GM23338 (cell line): Measurements from ENCODE around the gene TENM3. TPM values are rescaled to one million over a fixed set of nuclear protein-coding genes. Genes with fewer than 3 reads are reported as not detected.

ENCODE experiments used
- ATAC-seq: fragments of 200-7000 bp; cut with Tn5 transposase; 3 replicates; pipeline ENCODE4 v1.9.1; 2020
- DNase-seq: peaks from one replicate; pipeline ENCODE4 v3.0.0-alpha.2; 2015; ENCODE audit warnings: low spot score
- H2AFZ ChIP-seq: fragments of 200-600 bp; sonication (generic); 2 replicates; pipeline ENCODE4 v1.8.0; 2016; ENCODE audit warnings: antibody characterized with exemption, mild to moderate bottlenecking, moderate library complexity
- H3F3A ChIP-seq: fragments of 200-600 bp; sonication (generic); replicated peaks from 2 replicates; pipeline ENCODE4 v1.8.0; 2017; ENCODE audit warnings: antibody characterized with exemption, mixed run types, low read depth
- H3K27ac ChIP-seq: fragments of 200-600 bp; sonication (generic); 2 replicates; pipeline ENCODE4 v1.6.1; 2016; ENCODE audit warnings: low read depth
- H3K27me3 ChIP-seq: fragments of 200-600 bp; sonication (generic); 2 replicates; pipeline ENCODE4 v1.8.0; 2016; ENCODE audit warnings: mild to moderate bottlenecking, mixed run types, moderate library complexity; ENCODE audit not compliant: insufficient read depth
- H3K36me3 ChIP-seq: fragments of 200-600 bp; sonication (generic); 2 replicates; pipeline ENCODE4 v1.8.0; 2016; ENCODE audit warnings: mild to moderate bottlenecking; ENCODE audit not compliant: insufficient read depth
- H3K4me1 ChIP-seq: fragments of 200-600 bp; sonication (generic); 2 replicates; pipeline ENCODE4 v1.8.0; 2016; ENCODE audit warnings: mild to moderate bottlenecking, moderate library complexity; ENCODE audit not compliant: insufficient read depth
- H3K4me2 ChIP-seq: fragments of 200-600 bp; sonication (generic); 2 replicates; pipeline ENCODE4 v1.7.1; 2017; ENCODE audit warnings: mixed run types
- H3K4me3 ChIP-seq: fragments of 200-600 bp; sonication (generic); 2 replicates; pipeline ENCODE4 v1.6.1; 2016; ENCODE audit warnings: mixed run types
- H3K79me2 ChIP-seq: fragments of 200-600 bp; sonication (generic); replicated peaks from 2 replicates; pipeline ENCODE4 v1.8.0; 2017; ENCODE audit warnings: mild to moderate bottlenecking; ENCODE audit not compliant: insufficient read depth
- H3K9me2 ChIP-seq: fragments of 200-600 bp; sonication (generic); 2 replicates; pipeline ENCODE4 v1.8.0; 2017; ENCODE audit not compliant: insufficient read depth
- H4K20me1 ChIP-seq: fragments of 200-600 bp; sonication (generic); replicated peaks from 2 replicates; pipeline ENCODE4 v1.8.0; 2017; ENCODE audit warnings: mild to moderate bottlenecking; ENCODE audit not compliant: insufficient read depth
- H3K27ac Mint-ChIP-seq: 2 replicates; pipeline ENCODE4 v1.8.0; 2020; ENCODE audit warnings: inconsistent platforms, mild to moderate bottlenecking, moderate library complexity, mixed read lengths
- H3K27me3 Mint-ChIP-seq: 3 replicates; pipeline ENCODE4 v1.8.0; 2022; ENCODE audit warnings: low read depth, mild to moderate bottlenecking, moderate library complexity, mixed read lengths, inconsistent platforms; ENCODE audit not compliant: insufficient read depth, poor library complexity
- H3K36me3 Mint-ChIP-seq: 3 replicates; pipeline ENCODE4 v1.8.0; 2021; ENCODE audit warnings: low read depth, mild to moderate bottlenecking, inconsistent platforms, moderate library complexity, mixed read lengths
- H3K4me1 Mint-ChIP-seq: 3 replicates; pipeline ENCODE4 v1.8.0; 2020; ENCODE audit warnings: mild to moderate bottlenecking, inconsistent platforms, mixed read lengths
- H3K4me3 Mint-ChIP-seq: 3 replicates; pipeline ENCODE4 v1.8.0; 2021; ENCODE audit warnings: moderate library complexity, mild to moderate bottlenecking, inconsistent platforms, mixed read lengths
- H3K9me3 Mint-ChIP-seq: 3 replicates; pipeline ENCODE4 v1.8.0; 2020; ENCODE audit warnings: moderate library complexity, mild to moderate bottlenecking, inconsistent platforms, mixed read lengths
- CREB1 ChIP-seq: fragments of 250-450 bp; sonication (Bioruptor Pico); IDR thresholded peaks from 2 replicates; pipeline ENCODE4 v1.5.0; 2020; ENCODE audit warnings: low read depth, mild to moderate bottlenecking, moderate library complexity
- CTCF ChIP-seq, 2 experiments: fragments of 200-600 bp in 1 of 2; sonication (generic) in 1 of 2; conservative IDR thresholded peaks; 2 replicates each; pipeline versions ENCODE4 v1.5.1 to v1.6.1; 2016 to 2017; ENCODE audit warnings: antibody characterized with exemption in 2 of 2, low read depth in 2 of 2, mild to moderate bottlenecking in 2 of 2, moderate library complexity in 1 of 2
- ETS1 ChIP-seq: IDR thresholded peaks from 2 replicates; pipeline ENCODE4 v1.6.1; 2016; ENCODE audit warnings: antibody characterized with exemption
- EZH2 ChIP-seq: fragments of 200-600 bp; sonication (generic); IDR thresholded peaks from one replicate; pipeline ENCODE4 v1.8.0; 2017; ENCODE audit warnings: antibody characterized with exemption, mild to moderate bottlenecking, low read depth; ENCODE audit not compliant: unreplicated experiment
- EZH2phosphoT487 ChIP-seq: fragments of 200-600 bp; sonication (generic); IDR thresholded peaks from one replicate; pipeline ENCODE4 v1.8.1; 2018; ENCODE audit warnings: antibody characterized with exemption; ENCODE audit not compliant: unreplicated experiment
- JUNB ChIP-seq: IDR thresholded peaks from one replicate; pipeline ENCODE4 v1.6.1; 2016; ENCODE audit warnings: antibody characterized with exemption; ENCODE audit not compliant: unreplicated experiment
- NANOG ChIP-seq: IDR thresholded peaks from 2 replicates; pipeline ENCODE4 v1.6.1; 2016; ENCODE audit warnings: antibody characterized with exemption, borderline replicate concordance
- POLR2AphosphoS5 ChIP-seq: IDR thresholded peaks from 2 replicates; pipeline ENCODE4 v1.6.1; 2016; ENCODE audit warnings: antibody characterized with exemption, low read depth
- REST ChIP-seq: IDR thresholded peaks from one replicate; pipeline ENCODE4 v1.6.1; 2018; ENCODE audit warnings: antibody characterized with exemption; ENCODE audit not compliant: unreplicated experiment
- STAT1 ChIP-seq: IDR thresholded peaks from one replicate; pipeline ENCODE4 v1.6.1; 2016; ENCODE audit warnings: antibody characterized with exemption; ENCODE audit not compliant: unreplicated experiment
- ZNF114 ChIP-seq: fragments of 250-450 bp; sonication (Bioruptor Pico); IDR thresholded peaks from 2 replicates; pipeline ENCODE4 v1.5.0; 2020; ENCODE audit warnings: mild to moderate bottlenecking, moderate library complexity
- ZNF331 ChIP-seq: fragments of 250-450 bp; sonication (Bioruptor Pico); IDR thresholded peaks from 2 replicates; pipeline ENCODE4 v1.5.0; 2020; ENCODE audit warnings: low read depth, mild to moderate bottlenecking, moderate library complexity
- ZNF462 ChIP-seq: fragments of 250-450 bp; sonication (Bioruptor Pico); IDR thresholded peaks from 2 replicates; pipeline ENCODE4 v1.5.0; 2020; ENCODE audit warnings: mild to moderate bottlenecking, moderate library complexity
- polyA plus RNA-seq: library from polyadenylated mRNA; unstranded; fragments of >200 nt; fragmentation: Nextera tagmentation; extraction: Ambion mirVana; gene quantifications from 2 replicates; pipeline ENCODE4 v1.2.1, GENCODE V29; 2016
- total RNA-seq: library from RNA; depleted of rRNA; stranded (reverse); fragments of >200 nt; shearing (Covaris generic); gene quantifications from 2 replicates; pipeline ENCODE4 v1.2.3, GENCODE V29; 2014

The TENM3 gene
- total and polyA plus RNA-seq, 2 experiments from 2014 or later = 22.2 to 128 TPM

- Histone ChIP-seq H3K4me1 (peaks cover 34% of the 10 kb centered on the region), H3K36me3 (no peaks in the 10 kb centered on the region), H3K9me2 (no peaks in the 10 kb centered on the region), H3K4me2 (no peak overlapping the region), H3K27me3 (no peaks in the 10 kb centered on the region), H3K79me2 (0 out of 2 replicates have a peak, but pooled peaks cover 3% of the 10 kb centered on the region), H2AFZ (no peak overlapping the region), H3F3A (no peaks in the 10 kb centered on the region), H4K20me1 (no peaks in the 10 kb centered on the region), H3K4me3 (no peak overlapping the region), H3K27ac (no peak overlapping the region)
- ATAC-seq (no peak), DNase-seq (no peak)
- no peak overlapping the region for H3K27ac Mint-ChIP-seq
- TF ChIP-seq STAT1 (no peak), POLR2AphosphoS5 (no peak), CREB1 (no peak), ZNF462 (CRISPR knock-in tag) (no peak), CTCF (conservative IDR thresholded peaks at IDR 0.05; ENCODE audit: low read depth in 2 of 2) (no peak), JUNB (no peak), ZNF331 (CRISPR knock-in tag) (no peak), EZH2 (no peak), ZNF114 (CRISPR knock-in tag) (no peak), NANOG (no peak), REST (no peak), EZH2phosphoT487 (no peak), ETS1 (no peak)
- H3K27me3 Mint-ChIP-seq = peaks cover 3% of the 10 kb centered on the region
- H3K4me1 Mint-ChIP-seq = peaks cover 39% of the 10 kb centered on the region
- no peak overlapping the region for H3K4me3 Mint-ChIP-seq
- peaks cover 32% of the 10 kb centered on the region; the same call in 2 of the 3 replicates for H3K36me3 Mint-ChIP-seq
- peaks cover 14% of the 10 kb centered on the region; the same call in 2 of the 3 replicates for H3K9me3 Mint-ChIP-seq
Observed at GRCh38 chr4:182268966-182269365, 25.8 kb downstream of the TENM3 start.
